Measurements from ENCODE around the gene TTC27.
"Not testable (repeated sequence)": the region's sequence is repeated elsewhere in the genome, so short reads cannot be mapped to it uniquely, and the experiment has no call there.

The TTC27 gene

DNA sequence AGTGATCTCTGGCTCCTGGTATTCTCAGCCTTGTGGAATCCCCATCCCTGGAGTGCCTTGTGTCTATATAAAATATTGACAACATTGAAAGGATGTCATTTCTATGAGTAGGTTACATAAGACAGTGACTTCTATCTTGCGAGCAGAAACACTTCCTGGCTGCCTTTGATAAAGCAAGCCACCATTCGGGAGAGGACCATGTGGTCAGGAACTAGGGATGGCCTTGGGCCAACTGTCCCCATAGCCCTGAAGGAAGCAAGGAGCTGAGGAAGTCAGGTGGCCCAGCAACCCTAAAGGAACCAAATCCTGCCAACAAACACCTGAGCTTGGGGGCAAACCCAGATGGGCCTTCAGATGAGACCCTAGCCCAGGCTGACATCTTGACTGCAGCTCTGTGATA is 205.9 kb downstream of the TTC27 start:
- Histone ChIP-seq H3K4me1 (ENCODE audit: control insufficient read depth in 5 of 5, insufficient read depth in 5 of 5, low read length in 5 of 5) (peaks cover 0 to 18% (median 0%) of the 10 kb centered on the region in 5 donors), H3K27ac (ENCODE audit: low read depth, low read length) (no peak overlapping the region), H3K9me3 (ENCODE audit: control insufficient read depth in 5 of 5, low read length in 5 of 5) (peaks cover 0 to 7% (median 2%) of the 10 kb centered on the region in 5 donors), H3K36me3 (ENCODE audit: control insufficient read depth in 5 of 5, insufficient read depth in 5 of 5, low read length in 5 of 5) (no peaks in the 10 kb centered on the region), H3K4me3 (ENCODE audit: low read depth in 1 of 5, low read length in 5 of 5) (no peak overlapping the region), H3K27me3 (ENCODE audit: control insufficient read depth in 5 of 5, insufficient read depth in 4 of 5, low read length in 5 of 5) (no peaks in the 10 kb centered on the region), H3K9ac (ENCODE audit: low read length in 5 of 5) (no peak overlapping the region)

DNA sequence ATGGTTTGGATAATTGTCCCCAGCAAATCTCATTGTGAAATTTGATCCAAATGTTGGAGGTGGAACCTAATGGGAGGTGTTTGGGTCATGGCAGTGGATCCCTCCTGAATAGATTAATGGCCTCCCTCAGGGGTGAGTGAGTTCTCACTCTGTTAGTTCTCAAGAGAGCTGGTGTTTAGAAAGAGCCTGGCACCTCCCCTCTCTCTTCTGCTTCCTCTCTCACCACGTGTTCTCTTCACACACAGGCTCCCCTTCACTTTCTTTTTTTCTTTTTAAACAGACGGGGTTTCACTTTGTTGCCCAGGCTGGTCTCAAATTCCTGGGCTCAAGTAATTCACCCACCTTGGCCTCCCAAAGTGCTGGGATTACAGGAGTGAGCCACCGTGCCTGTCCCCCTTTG is 207.3 kb downstream of the TTC27 start:
- H3K9ac ChIP-seq (ENCODE audit: low read length in 5 of 5) = no peak overlapping the region
- H3K27me3 ChIP-seq (ENCODE audit: control insufficient read depth in 5 of 5, insufficient read depth in 4 of 5, low read length in 5 of 5) = no peaks in the 10 kb centered on the region
- H3K4me3 ChIP-seq (ENCODE audit: low read depth in 1 of 5, low read length in 5 of 5) = no peak overlapping the region
- H3K27ac ChIP-seq (ENCODE audit: low read depth, low read length) = no peak overlapping the region
- H3K4me1 ChIP-seq (ENCODE audit: control insufficient read depth in 5 of 5, insufficient read depth in 5 of 5, low read length in 5 of 5) = peaks cover 0 to 22% (median 0%) of the 10 kb centered on the region in 5 donors
- H3K36me3 ChIP-seq (ENCODE audit: control insufficient read depth in 5 of 5, insufficient read depth in 5 of 5, low read length in 5 of 5) = no peaks in the 10 kb centered on the region
- H3K9me3 ChIP-seq (ENCODE audit: control insufficient read depth in 5 of 5, low read length in 5 of 5) = no peaks in the 10 kb centered on the region

- H3K27me3 ChIP-seq (ENCODE audit: control insufficient read depth in 5 of 5, insufficient read depth in 4 of 5, low read length in 5 of 5) = no peaks in the 10 kb centered on the region
- no peak overlapping the region for H3K4me3 ChIP-seq (ENCODE audit: low read depth in 1 of 5, low read length in 5 of 5)
- no peaks in the 10 kb centered on the region for H3K9me3 ChIP-seq (ENCODE audit: control insufficient read depth in 5 of 5, low read length in 5 of 5)
- no peak overlapping the region for H3K9ac ChIP-seq (ENCODE audit: low read length in 5 of 5)
- H3K4me1 ChIP-seq (ENCODE audit: control insufficient read depth in 5 of 5, insufficient read depth in 5 of 5, low read length in 5 of 5) = peaks cover 0 to 22% (median 0%) of the 10 kb centered on the region in 5 donors
- no peak overlapping the region for H3K27ac ChIP-seq (ENCODE audit: low read depth, low read length)
- no peaks in the 10 kb centered on the region for H3K36me3 ChIP-seq (ENCODE audit: control insufficient read depth in 5 of 5, insufficient read depth in 5 of 5, low read length in 5 of 5)
Measured at GRCh38 chr2:32836933-32837332, 209.1 kb downstream of the TTC27 start.

GRCh38 chr2:32838418-32838817 is 210.6 kb downstream of the TTC27 start:
- Histone ChIP-seq H3K36me3 (ENCODE audit: control insufficient read depth in 5 of 5, insufficient read depth in 5 of 5, low read length in 5 of 5) (no peaks in the 10 kb centered on the region), H3K9me3 (ENCODE audit: control insufficient read depth in 5 of 5, low read length in 5 of 5) (no peaks in the 10 kb centered on the region), H3K9ac (ENCODE audit: low read length in 5 of 5) (no peak overlapping the region), H3K27me3 (ENCODE audit: control insufficient read depth in 5 of 5, insufficient read depth in 4 of 5, low read length in 5 of 5) (no peaks in the 10 kb centered on the region), H3K27ac (ENCODE audit: low read depth, low read length) (no peak overlapping the region), H3K4me3 (ENCODE audit: low read depth in 1 of 5, low read length in 5 of 5) (no peak overlapping the region), H3K4me1 (ENCODE audit: control insufficient read depth in 5 of 5, insufficient read depth in 5 of 5, low read length in 5 of 5) (peaks cover 0 to 22% (median 0%) of the 10 kb centered on the region in 5 donors)

DNA sequence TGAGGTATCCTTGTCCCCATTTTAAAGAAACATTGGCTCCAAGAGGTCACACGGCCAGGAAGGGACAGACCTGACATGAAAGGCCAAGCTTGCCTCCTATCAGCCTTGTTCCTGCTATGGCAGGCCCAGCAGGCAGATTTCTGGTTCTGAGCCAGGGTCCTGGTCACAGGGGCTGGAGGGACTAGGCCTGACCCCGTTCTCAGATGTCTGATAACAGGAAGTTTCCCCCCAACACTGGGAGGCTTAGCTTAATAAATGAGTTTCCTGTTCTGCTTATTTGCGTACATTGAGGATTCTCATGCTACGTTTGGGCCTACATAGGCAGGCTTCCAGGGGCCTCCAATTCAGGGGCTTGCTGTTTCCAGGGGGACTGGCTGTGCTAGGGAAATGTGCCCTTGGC is 211.1 kb downstream of the TTC27 start:
- Histone ChIP-seq H3K4me3 (ENCODE audit: low read depth in 1 of 5, low read length in 5 of 5) (no peak overlapping the region), H3K9ac (ENCODE audit: low read length in 5 of 5) (no peak overlapping the region), H3K4me1 (ENCODE audit: control insufficient read depth in 5 of 5, insufficient read depth in 5 of 5, low read length in 5 of 5) (peaks cover 0 to 22% (median 0%) of the 10 kb centered on the region in 5 donors), H3K27me3 (ENCODE audit: control insufficient read depth in 5 of 5, insufficient read depth in 4 of 5, low read length in 5 of 5) (no peaks in the 10 kb centered on the region), H3K9me3 (ENCODE audit: control insufficient read depth in 5 of 5, low read length in 5 of 5) (no peaks in the 10 kb centered on the region), H3K27ac (ENCODE audit: low read depth, low read length) (no peak overlapping the region), H3K36me3 (ENCODE audit: control insufficient read depth in 5 of 5, insufficient read depth in 5 of 5, low read length in 5 of 5) (no peaks in the 10 kb centered on the region)

- no peaks in the 10 kb centered on the region for H3K9me3 ChIP-seq (ENCODE audit: control insufficient read depth in 5 of 5, low read length in 5 of 5)
- H3K4me3 ChIP-seq (ENCODE audit: low read depth in 1 of 5, low read length in 5 of 5) = no peak overlapping the region
- H3K36me3 ChIP-seq (ENCODE audit: control insufficient read depth in 5 of 5, insufficient read depth in 5 of 5, low read length in 5 of 5) = no peaks in the 10 kb centered on the region
- H3K27me3 ChIP-seq (ENCODE audit: control insufficient read depth in 5 of 5, insufficient read depth in 4 of 5, low read length in 5 of 5) = no peaks in the 10 kb centered on the region
- no peak overlapping the region for H3K27ac ChIP-seq (ENCODE audit: low read depth, low read length)
- no peak overlapping the region for H3K9ac ChIP-seq (ENCODE audit: low read length in 5 of 5)
- H3K4me1 ChIP-seq (ENCODE audit: control insufficient read depth in 5 of 5, insufficient read depth in 5 of 5, low read length in 5 of 5) = peaks cover 0 to 19% (median 0%) of the 10 kb centered on the region in 5 donors
Measured at GRCh38 chr2:32841931-32842898, 214.4 kb downstream of the TTC27 start.

- H3K27me3 ChIP-seq (ENCODE audit: control insufficient read depth in 5 of 5, insufficient read depth in 4 of 5, low read length in 5 of 5) = no peaks in the 10 kb centered on the region
- no peaks in the 10 kb centered on the region for H3K9me3 ChIP-seq (ENCODE audit: control insufficient read depth in 5 of 5, low read length in 5 of 5)
- peaks cover 0 to 5% (median 0%) of the 10 kb centered on the region in 5 donors for H3K4me1 ChIP-seq (ENCODE audit: control insufficient read depth in 5 of 5, insufficient read depth in 5 of 5, low read length in 5 of 5)
- H3K4me3 ChIP-seq (ENCODE audit: low read depth in 1 of 5, low read length in 5 of 5) = no peak overlapping the region
- H3K36me3 ChIP-seq (ENCODE audit: control insufficient read depth in 5 of 5, insufficient read depth in 5 of 5, low read length in 5 of 5) = no peaks in the 10 kb centered on the region
- H3K9ac ChIP-seq (ENCODE audit: low read length in 5 of 5) = no peak overlapping the region
- H3K27ac ChIP-seq (ENCODE audit: low read depth, low read length) = no peak overlapping the region
Measured at GRCh38 chr2:32843699-32844098, 215.8 kb downstream of the TTC27 start.

DNA sequence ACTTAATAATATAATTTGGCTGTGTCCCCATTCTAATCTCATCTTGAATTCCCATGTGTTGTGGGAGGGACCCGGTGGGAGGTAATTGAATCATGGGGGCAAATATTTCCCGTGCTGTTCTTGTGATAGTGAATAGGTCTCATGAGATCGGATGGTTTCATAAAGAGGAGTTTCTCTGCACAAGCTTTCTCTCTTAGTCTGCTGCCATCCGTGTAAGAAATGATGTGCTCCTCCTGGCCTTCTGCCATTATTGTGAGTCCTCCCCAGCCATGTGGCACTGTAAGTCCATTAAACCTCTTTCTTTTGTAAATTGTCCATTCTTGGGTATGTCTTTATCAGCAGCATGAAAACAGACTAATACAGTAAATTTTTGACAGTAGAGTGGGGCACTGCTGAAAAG is 216.4 kb downstream of the TTC27 start:
- H3K4me3 ChIP-seq (ENCODE audit: low read depth in 1 of 5, low read length in 5 of 5) = no peak overlapping the region
- peaks cover 0 to under 1% (median 0%) of the 10 kb centered on the region in 5 donors for H3K4me1 ChIP-seq (ENCODE audit: control insufficient read depth in 5 of 5, insufficient read depth in 5 of 5, low read length in 5 of 5)
- no peaks in the 10 kb centered on the region for H3K36me3 ChIP-seq (ENCODE audit: control insufficient read depth in 5 of 5, insufficient read depth in 5 of 5, low read length in 5 of 5)
- H3K9me3 ChIP-seq (ENCODE audit: control insufficient read depth in 5 of 5, low read length in 5 of 5) = no peaks in the 10 kb centered on the region
- H3K27me3 ChIP-seq (ENCODE audit: control insufficient read depth in 5 of 5, insufficient read depth in 4 of 5, low read length in 5 of 5) = no peaks in the 10 kb centered on the region
- H3K9ac ChIP-seq (ENCODE audit: low read length in 5 of 5) = no peak overlapping the region
- no peak overlapping the region for H3K27ac ChIP-seq (ENCODE audit: low read depth, low read length)

GRCh38 chr2:32846274-32846673 is 218.4 kb downstream of the TTC27 start:
- H3K9ac ChIP-seq (ENCODE audit: low read length in 5 of 5); H3K27me3 ChIP-seq (ENCODE audit: control insufficient read depth in 5 of 5, insufficient read depth in 4 of 5, low read length in 5 of 5); H3K4me3 ChIP-seq (ENCODE audit: low read depth in 1 of 5, low read length in 5 of 5); H3K27ac ChIP-seq (ENCODE audit: low read depth, low read length); H3K36me3 ChIP-seq (ENCODE audit: control insufficient read depth in 5 of 5, insufficient read depth in 5 of 5, low read length in 5 of 5); H3K9me3 ChIP-seq (ENCODE audit: control insufficient read depth in 5 of 5, low read length in 5 of 5); H3K4me1 ChIP-seq (ENCODE audit: control insufficient read depth in 5 of 5, insufficient read depth in 5 of 5, low read length in 5 of 5): not testable (repeated sequence)

DNA sequence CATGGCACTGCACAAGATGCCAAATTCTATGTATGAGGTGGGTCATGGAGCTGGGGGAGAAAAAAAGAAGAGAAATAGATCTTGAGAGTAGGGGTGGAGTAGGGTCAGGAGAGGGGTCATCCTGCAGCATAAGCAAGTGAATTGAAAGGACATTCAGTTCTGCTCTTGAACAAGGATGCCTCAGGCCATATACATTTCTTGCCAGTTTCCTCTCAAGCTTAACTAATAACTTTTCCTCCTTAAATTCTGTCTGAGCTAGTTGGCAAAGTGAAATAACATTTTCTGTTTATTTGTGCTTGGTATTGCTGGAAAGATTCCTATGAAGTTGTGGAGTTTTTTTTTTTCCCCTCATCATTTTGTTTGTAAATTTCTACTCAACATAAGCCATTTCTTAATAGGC is 219.9 kb downstream of the TTC27 start:
- H3K27me3 ChIP-seq (ENCODE audit: control insufficient read depth in 5 of 5, insufficient read depth in 4 of 5, low read length in 5 of 5) = no peaks in the 10 kb centered on the region
- peaks cover 0 to 7% (median 3%) of the 10 kb centered on the region in 5 donors for H3K4me1 ChIP-seq (ENCODE audit: control insufficient read depth in 5 of 5, insufficient read depth in 5 of 5, low read length in 5 of 5)
- H3K9ac ChIP-seq (ENCODE audit: low read length in 5 of 5) = no peak overlapping the region
- no peak overlapping the region for H3K4me3 ChIP-seq (ENCODE audit: low read depth in 1 of 5, low read length in 5 of 5)
- no peaks in the 10 kb centered on the region for H3K36me3 ChIP-seq (ENCODE audit: control insufficient read depth in 5 of 5, insufficient read depth in 5 of 5, low read length in 5 of 5)
- no peaks in the 10 kb centered on the region for H3K9me3 ChIP-seq (ENCODE audit: control insufficient read depth in 5 of 5, low read length in 5 of 5)
- no peak overlapping the region for H3K27ac ChIP-seq (ENCODE audit: low read depth, low read length)
